Measurements from ENCODE around the gene KIF21B.
"Not testable (repeated sequence)": the region's sequence is repeated elsewhere in the genome, so short reads cannot be mapped to it uniquely, and the experiment has no call there.

The KIF21B gene

DNA sequence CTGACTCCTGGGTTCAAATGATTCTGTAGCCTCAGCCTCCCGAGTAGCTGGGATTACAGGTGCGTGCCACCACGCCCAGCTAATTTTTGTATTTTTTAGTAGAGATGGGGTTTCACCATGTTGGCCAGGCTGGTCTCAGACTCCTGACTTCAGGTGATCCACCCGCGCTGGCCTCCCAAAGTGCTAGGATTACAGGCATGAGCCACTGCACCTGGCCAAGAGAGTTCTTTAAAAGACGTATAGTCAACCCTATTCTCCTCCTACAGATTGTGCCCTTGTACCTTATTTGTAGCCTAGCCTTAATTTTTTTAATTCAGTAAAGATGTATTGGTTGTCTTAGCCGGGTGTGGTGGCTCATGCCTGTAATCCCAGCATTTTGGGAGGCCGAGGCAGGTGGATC, 93.2 kb downstream of the KIF21B start:
- ATAC-seq: not testable (repeated sequence)

GRCh38 chr1:200929530-200930278, 93.8 kb downstream of the KIF21B start:
- ATAC-seq: no peak

DNA sequence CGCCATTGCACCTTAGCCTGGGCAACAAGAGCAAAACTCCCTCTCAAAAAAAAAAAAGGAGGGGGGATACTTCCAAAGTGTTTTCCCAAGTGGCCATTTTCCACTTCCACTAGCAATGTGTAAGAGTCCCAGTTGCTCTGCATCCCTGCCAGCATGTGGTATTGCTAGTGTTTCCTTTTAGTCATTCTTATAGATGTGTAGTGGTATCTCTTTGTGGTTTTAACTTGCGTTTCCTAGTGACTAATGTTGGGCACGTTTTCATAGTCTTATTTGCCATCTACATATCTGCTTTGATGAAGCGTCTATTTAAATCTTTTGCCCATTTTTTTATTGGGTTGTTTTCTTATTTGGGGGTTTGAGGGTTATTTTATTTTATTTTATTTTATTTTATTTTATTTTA, 97.7 kb downstream of the KIF21B start:
- peak; percentile 82 to 92 for ATAC-seq

- ATAC-seq: no peak
Observed at GRCh38 chr1:200923601-200924000, 99.9 kb downstream of the KIF21B start.

DNA sequence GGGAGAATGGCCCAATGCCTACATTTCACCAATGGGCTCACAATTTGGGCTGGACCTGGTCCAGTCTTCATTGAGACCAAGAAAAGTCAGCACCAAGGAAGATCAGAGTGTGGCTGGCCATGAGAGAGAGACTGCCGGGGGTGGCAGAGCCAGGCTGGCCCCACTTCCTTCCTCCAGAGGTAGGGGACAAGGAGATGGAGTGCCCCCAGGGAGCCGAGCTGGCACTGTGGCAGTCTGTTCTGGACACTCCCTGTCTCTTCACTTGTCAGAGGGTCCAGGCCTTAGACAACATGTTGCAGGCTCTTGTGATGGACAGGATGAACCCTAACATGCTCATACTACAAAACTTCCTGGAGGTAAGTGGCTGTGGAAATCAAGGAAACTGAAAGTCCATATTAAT, 101.1 kb downstream of the KIF21B start:
- no peak for ATAC-seq

DNA sequence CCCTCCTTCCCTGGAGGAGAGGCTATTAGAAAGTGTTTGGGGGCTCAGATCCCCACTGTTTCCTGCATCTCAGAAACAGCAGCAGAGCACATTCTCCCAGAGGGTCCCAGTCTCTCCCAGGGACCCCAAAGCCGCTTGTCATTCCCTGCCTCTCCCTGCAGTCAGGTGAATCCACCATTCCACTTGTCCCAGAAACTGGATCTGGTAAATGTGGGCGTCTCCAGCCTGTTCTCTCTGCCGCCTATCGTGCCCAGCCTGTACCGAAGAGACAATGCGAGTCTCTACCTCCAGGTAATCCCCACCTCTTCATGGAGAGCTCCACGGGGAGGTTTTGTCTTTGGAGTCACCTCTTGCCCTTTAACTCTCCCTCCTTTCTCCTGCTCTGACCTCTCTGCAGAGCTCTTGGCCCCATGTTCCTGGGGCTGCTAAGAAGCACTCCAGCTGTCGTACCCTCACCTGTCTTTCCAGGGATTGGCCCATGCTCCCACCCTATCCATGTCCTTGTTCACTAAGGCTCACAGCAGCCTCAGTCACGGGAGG, 101.9 kb downstream of the KIF21B start:
- no peak for ATAC-seq

Measured in activated CD4-positive, CD25-positive, alpha-beta regulatory T cell treated with anti-CD3 and anti-CD28 coated beads, Interleukin-2, amount 50 U/mL, for 24 hours (primary cell).